A172 (cell line): ENCODE results near the gene TIGD3. TPM values are rescaled to one million over a fixed set of nuclear protein-coding genes. Genes with fewer than 3 reads are reported as not detected.

Experiments used
- DNase-seq: peaks from one replicate; pipeline ENCODE4 v3.0.0-alpha.2; 2015; ENCODE audit warnings: low spot score
- total RNA-seq: library from RNA; depleted of rRNA; stranded (reverse); fragments of >200 nt; shearing (Covaris generic); gene quantifications from 2 replicates; pipeline ENCODE4 v1.2.3, GENCODE V29; 2014

Gene TIGD3
- total RNA-seq, 1 experiment from 2014 or later, result 3.5 TPM

DNA sequence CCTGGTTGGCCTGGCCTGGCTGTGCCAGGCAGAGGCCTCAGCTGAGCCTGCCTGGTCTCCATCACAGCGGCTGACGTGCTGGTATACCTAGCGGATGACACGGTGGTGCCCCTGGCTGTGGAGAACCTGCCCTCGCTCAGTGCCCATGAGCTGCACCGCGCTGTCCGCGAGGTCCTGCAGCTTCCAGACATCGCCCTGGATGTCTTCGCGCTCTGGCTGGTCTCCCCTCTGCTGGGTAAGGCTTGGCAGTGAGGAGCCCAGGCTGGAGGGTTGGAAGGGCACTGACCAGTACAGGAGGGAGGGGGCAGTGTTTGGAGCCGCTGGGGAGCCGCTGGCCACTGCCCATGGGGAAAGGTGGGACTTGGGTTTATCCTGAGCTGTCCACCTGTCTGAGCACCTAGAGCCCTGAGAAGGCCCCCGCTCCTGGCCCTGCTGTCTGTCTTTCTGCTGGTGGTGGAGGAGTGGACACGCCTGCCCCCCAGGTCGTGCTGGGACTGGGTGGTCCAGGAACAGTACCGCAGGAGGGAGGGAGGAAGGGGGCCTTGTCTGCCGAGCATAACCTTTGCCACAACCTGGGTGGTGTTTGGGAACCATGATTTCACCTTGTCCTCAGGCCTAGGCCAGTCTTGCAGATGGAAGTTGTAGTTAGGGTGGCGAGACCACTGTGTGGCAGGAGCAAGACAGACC is 34.9 kb downstream of the TIGD3 start:
- no peak for DNase-seq

DNA sequence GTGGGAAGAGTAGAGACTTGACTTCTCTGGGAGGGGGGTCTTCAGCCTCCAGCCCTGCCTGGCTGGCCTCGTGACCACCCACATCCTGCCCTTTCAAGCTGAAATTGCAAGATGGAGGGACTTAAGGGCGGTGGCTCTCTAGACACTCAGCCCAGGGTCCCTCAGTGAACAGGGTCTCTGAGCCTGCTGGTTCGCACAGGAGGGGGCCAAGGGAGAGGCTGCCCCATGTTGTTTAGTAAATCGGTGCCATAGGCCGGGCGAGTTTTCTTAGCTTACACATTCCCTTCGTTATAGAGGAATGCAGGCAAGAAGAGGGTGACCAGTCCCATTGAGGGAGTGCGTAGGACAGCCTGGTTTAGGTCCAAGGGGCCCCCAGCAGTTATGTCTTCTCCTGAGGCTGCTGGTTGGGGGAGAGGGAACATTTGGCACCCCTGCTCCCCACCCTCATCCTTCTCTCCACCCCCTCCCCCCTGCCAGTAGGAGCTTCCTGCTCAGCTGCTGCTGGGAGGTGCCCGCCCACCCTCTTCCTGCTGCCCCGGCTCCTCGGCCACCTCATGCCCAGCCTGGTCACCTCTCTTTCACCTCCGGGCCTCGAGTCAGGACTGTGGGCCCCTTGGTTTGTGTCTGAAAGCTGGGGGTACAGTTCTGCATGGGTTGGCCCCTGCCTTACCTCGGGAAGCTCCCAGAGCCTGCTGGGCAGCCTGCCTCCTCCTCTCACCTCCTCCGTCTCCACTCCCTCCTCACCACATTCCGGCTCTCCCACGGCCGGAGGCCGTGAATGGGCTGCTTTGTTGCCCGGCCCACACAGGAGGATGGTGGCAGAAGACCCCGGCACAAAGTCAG is 35.8 kb downstream of the TIGD3 start:
- DNase-seq, result peak; percentile 43

GRCh38 chr11:65390996-65391395 is 36.4 kb downstream of the TIGD3 start:
- DNase-seq, result peak; percentile 52

DNA sequence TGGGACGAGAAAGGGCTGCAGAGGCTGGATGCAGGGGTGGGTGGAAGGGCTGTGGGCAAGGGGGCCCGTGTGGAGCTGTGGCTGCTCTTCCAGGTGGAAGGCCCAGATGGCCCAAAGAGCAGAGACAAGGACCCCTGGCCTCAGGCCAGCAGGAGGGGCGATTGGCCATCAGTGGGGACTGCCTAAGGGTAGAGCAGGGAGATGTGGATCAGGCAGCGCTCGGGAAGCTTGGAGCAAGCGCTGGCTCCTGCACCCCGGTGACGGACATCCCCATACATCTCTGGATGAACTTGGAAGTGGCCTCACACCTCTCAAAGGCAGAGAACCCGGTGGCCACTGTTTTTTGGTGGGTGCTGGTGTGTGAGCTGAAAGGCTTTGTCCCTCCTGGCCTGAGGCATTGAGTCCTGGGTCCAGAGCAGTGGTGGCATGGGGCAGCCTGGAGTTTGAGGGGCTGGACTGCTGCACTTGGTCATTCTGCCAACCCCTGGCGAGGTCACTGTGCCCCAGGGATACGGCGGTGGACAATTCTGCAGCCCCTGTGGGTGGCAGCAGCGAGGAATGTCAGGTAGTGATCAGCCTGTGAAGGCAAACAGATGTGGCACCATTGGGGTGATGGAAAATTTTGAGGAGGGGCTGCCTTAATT is 37.8 kb downstream of the TIGD3 start:
- no peak for DNase-seq

DNA sequence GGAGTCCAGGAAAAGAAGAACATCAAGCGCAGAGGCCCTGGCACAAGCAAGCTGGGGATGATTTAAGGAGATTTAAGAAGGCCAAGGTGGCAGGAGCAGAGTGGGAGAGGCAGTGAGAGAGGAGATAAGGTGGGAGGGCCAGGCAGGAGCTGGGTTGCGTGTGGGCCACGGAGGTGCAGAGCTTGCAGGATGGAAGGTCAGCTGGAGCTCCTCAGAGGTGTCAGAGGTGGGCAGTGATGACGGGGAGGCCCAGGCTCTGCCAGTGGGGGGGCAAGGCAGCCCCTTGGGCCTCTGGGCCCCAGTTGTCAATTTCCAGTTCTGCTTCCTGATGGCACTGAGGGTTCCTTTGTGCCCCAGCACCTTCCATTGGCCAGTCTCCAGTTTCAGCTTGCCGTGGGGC is 38.3 kb downstream of the TIGD3 start:
- DNase-seq, result no peak

GRCh38 chr11:65393513-65394079 is 39.0 kb downstream of the TIGD3 start:
- no peak for DNase-seq

- no peak for DNase-seq
These were observed 39.6 kb downstream of the TIGD3 start for GRCh38 chr11:65394125-65394536.

GRCh38 chr11:65395961-65396530 is 41.5 kb downstream of the TIGD3 start:
- DNase-seq, result no peak

- no peak for DNase-seq
These were observed 42.5 kb downstream of the TIGD3 start for GRCh38 chr11:65396769-65397745.

DNA sequence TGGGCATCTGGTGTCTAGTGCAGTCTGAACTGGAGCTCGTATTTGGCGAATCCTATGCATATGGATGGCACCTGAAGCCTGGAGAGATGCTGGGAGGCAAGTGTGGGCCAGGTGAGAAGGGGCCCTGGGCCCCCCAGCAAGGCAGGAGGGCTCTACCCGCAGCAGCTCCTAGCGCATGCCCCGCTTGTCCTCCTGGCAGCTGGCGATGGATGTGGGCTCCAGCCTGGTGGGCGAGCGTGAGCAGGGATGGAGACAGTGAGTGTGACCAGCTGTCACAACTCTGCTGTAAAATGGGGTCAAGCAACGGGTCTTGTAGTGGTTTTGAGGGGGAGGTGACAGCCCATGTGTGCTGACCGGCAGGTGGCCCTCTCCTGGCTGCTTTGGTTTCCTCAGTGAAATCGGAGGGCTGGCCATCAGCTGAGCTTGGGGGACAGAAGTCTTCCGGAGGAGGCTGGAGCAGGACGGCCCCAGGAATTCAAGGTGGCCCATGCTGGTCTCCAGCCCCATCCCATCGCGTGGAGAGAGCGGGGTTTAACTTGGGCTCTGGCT is 43.9 kb downstream of the TIGD3 start:
- no peak for DNase-seq

GRCh38 chr11:65399249-65399648 is 44.7 kb downstream of the TIGD3 start:
- no peak for DNase-seq

- DNase-seq, result no peak
These were observed 45.3 kb downstream of the TIGD3 start for GRCh38 chr11:65399845-65400244.

GRCh38 chr11:65400307-65401072 is 45.9 kb downstream of the TIGD3 start:
- no peak for DNase-seq

GRCh38 chr11:65401073-65401802 is 46.7 kb downstream of the TIGD3 start:
- DNase-seq, result no peak

- no peak for DNase-seq
These were observed 47.3 kb downstream of the TIGD3 start for GRCh38 chr11:65401803-65402248.

GRCh38 chr11:65402790-65403189 is 48.2 kb downstream of the TIGD3 start:
- DNase-seq, result no peak

DNA sequence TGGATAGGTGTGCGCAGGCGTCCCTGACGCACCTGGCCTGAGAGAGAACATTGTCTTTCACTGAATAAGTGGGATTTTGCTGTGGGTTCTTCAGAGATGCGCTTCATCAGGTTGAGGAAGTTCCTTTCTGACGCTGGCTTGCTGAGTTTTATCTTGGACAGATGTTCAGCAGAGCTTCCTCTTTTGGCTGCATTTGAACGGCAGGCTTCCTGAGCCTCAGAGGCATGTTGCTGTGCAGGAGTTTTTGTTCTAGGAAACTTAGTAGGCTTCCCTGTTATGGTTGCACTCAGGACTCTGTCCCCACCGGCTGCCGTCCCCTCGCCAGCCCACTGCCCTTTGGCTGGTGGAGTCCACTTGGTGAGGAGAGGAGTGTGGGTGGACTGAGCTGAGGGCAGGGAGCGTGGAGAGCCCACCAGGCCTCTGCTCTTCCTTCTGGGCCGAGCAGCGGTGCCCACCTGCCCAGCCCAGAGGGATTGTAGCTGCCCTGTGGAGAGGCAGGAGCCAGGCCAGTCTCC is 49.1 kb downstream of the TIGD3 start:
- no peak for DNase-seq

GRCh38 chr11:65404210-65404609 is 49.7 kb downstream of the TIGD3 start:
- DNase-seq, result no peak
